Activated B cell treated with CpG ODN at 0.5 μM for 24 hours (primary cell): ENCODE results near the gene SCP2. TPM values are rescaled to one million over a fixed set of nuclear protein-coding genes. Genes with fewer than 3 reads are reported as not detected.

Experiments used
- ATAC-seq: fragments of 200-7000 bp; cut with Tn5 transposase; one replicate; pipeline ENCODE4 v1.10.0; 2021; ENCODE audit warnings: low read depth, mild to moderate bottlenecking, moderate library complexity
- CTCF ChIA-PET: fragments of 350-600 bp; sonication (Branson Sonifier 250); formaldehyde crosslinking; loops from one replicate; lab custom pipeline; 2021; ENCODE audit warnings: antibody characterized with exemption; lab: Charles Lee
- POLR2A ChIA-PET: fragments of 350-600 bp; sonication (Branson Sonifier 250); formaldehyde crosslinking; loops from one replicate; lab custom pipeline; 2021; ENCODE audit warnings: antibody characterized with exemption; lab: Charles Lee
- DNase-seq: peaks from one replicate; pipeline ENCODE4 v3.0.0; 2022
- H3K27ac Mint-ChIP-seq: one replicate; pipeline ENCODE4 v1.8.0; 2020; ENCODE audit warnings: mixed read lengths
- H3K27me3 Mint-ChIP-seq: one replicate; pipeline ENCODE4 v1.8.0; 2021; ENCODE audit warnings: mixed read lengths
- H3K36me3 Mint-ChIP-seq: one replicate; pipeline ENCODE4 v1.8.0; 2021; ENCODE audit warnings: low read depth, mixed read lengths
- H3K4me1 Mint-ChIP-seq: one replicate; pipeline ENCODE4 v1.8.0; 2021; ENCODE audit warnings: mixed read lengths
- H3K4me3 Mint-ChIP-seq: one replicate; pipeline ENCODE4 v1.8.0; 2020; ENCODE audit warnings: mild to moderate bottlenecking, mixed read lengths
- H3K9me3 Mint-ChIP-seq: one replicate; pipeline ENCODE4 v1.8.0; 2020; ENCODE audit warnings: mixed read lengths
- intact Hi-C: fragments of 100-400 bp; cut with micrococcal nuclease; formaldehyde crosslinking; loops from one replicate; pipeline ENCODE4 v1.15.1; 2024
- total RNA-seq: library from RNA; stranded (reverse); gene quantifications from 2 replicates; pipeline ENCODE4 v1.2.3, GENCODE V29; 2022
- TF ChIP-seq, protein P1 (sequence below): fragments of 200-600 bp; IDR thresholded peaks from one replicate; pipeline ENCODE4 v1.8.0; 2022; ENCODE audit warnings: antibody characterized with exemption, mild to moderate bottlenecking

The SCP2 gene
- total RNA-seq, 1 donor from 2014 or later = 72.2 TPM

GRCh38 chr1:53066488-53066887 lies 139.4 kb downstream of the SCP2 start:
- CTCF ChIA-PET = interaction anchor here (0.6 kb wide), 1 partner anchor 1203 kb away, joined by 4 read pairs; no protein-coding TSS in a partner anchor
- TF ChIP-seq, protein P1, sequence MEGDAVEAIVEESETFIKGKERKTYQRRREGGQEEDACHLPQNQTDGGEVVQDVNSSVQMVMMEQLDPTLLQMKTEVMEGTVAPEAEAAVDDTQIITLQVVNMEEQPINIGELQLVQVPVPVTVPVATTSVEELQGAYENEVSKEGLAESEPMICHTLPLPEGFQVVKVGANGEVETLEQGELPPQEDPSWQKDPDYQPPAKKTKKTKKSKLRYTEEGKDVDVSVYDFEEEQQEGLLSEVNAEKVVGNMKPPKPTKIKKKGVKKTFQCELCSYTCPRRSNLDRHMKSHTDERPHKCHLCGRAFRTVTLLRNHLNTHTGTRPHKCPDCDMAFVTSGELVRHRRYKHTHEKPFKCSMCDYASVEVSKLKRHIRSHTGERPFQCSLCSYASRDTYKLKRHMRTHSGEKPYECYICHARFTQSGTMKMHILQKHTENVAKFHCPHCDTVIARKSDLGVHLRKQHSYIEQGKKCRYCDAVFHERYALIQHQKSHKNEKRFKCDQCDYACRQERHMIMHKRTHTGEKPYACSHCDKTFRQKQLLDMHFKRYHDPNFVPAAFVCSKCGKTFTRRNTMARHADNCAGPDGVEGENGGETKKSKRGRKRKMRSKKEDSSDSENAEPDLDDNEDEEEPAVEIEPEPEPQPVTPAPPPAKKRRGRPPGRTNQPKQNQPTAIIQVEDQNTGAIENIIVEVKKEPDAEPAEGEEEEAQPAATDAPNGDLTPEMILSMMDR = no peak
- H3K36me3 Mint-ChIP-seq = no peaks in the 10 kb centered on the region
- H3K9me3 Mint-ChIP-seq = no peaks in the 10 kb centered on the region
- DNase-seq (no peak), ATAC-seq (no peak)
- H3K27ac Mint-ChIP-seq = no peak overlapping the region
- intact Hi-C loops = no loop called here
- peaks cover 5% of the 10 kb centered on the region for H3K4me1 Mint-ChIP-seq
- POLR2A ChIA-PET = no interaction called here
- H3K4me3 Mint-ChIP-seq = no peak overlapping the region
- H3K27me3 Mint-ChIP-seq = peaks cover 26% of the 10 kb centered on the region

DNA sequence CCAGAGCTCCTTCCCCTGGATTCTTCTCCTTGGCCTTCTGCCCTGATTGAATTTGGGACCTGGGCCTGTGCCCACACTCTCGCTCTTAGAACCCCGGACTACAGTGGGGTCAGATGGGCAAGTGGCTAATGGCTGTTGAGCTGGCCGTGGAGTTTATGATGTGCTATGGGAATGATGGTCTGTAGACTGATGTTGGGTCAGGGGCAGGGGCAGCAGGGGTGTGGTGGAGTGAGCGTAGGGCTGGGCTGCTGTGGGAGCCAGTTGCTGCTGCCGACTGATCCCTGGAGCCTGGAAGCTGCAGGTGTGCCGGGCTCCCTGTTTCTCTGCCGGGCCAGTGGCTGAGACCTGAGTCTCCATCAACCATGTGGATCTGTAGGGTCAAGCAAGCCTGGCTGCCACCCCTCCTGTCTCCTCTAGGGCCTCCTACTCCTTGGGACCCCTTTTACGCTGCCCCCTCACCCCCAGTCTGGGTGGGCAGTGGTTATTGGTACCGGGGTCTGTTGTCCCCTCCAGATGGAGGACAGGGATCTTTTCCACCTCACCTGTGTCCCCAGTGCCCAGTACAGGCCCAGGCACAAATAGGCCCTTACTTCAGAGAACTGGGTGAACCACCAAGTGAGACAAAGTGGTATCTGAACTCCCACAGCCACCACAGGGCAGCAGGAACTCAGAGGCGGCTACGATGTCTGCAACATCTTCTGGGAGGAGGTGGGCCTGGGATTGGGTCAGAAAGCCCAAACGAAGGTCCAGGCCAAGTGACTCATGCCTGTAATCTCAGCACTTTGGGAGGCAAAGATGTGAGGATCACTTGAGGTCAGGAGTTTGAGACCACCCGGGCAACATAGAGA lies 140.0 kb downstream of the SCP2 start:
- POLR2A ChIA-PET = no interaction called here
- intact Hi-C loops = no loop called here

DNA sequence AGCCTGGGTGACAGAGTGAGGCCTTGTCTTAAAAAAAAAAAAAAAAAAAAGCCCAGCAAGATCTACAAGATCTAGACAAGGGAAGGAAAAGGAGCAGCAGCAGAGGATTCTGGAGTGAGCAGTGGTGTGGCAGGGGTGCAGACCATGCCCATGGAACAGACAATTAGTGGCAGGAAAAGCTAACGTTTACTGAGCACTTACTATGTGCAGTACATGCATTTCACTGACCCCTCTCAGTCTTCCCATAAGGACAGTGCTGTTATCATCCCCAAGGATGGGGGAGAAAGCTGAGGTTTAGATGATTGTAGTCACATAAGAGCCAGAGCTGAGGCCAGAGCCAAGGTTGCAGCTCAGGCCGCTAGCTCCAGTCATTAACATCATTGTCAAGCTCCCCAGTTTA lies 140.8 kb downstream of the SCP2 start:
- CTCF ChIA-PET = no interaction called here
- peak; percentile 2 for DNase-seq
- intact Hi-C loops = no loop called here
- Mint-ChIP-seq H3K27me3 (peaks cover 22% of the 10 kb centered on the region), H3K4me1 (peaks cover 4% of the 10 kb centered on the region), H3K9me3 (no peaks in the 10 kb centered on the region), H3K27ac (no peak overlapping the region), H3K4me3 (no peak overlapping the region), H3K36me3 (no peaks in the 10 kb centered on the region)
- ATAC-seq = no peak
- POLR2A ChIA-PET = no interaction called here
- TF ChIP-seq, protein P1 = no peak

More for the DNA sequence above, 140.0 kb downstream of the SCP2 start:
- no peak overlapping the region for H3K27ac Mint-ChIP-seq
- no peak overlapping the region for H3K4me3 Mint-ChIP-seq
- DNase-seq (no peak), ATAC-seq (no peak)
- H3K4me1 Mint-ChIP-seq = peaks cover 5% of the 10 kb centered on the region
- H3K27me3 Mint-ChIP-seq = peaks cover 24% of the 10 kb centered on the region
- no peaks in the 10 kb centered on the region for H3K36me3 Mint-ChIP-seq
- CTCF ChIA-PET = interaction anchor here (0.6 kb wide), 1 partner anchor 1204 kb away, joined by 4 read pairs; no protein-coding TSS in a partner anchor
- H3K9me3 Mint-ChIP-seq = no peaks in the 10 kb centered on the region
- TF ChIP-seq, protein P1 = no peak

DNA sequence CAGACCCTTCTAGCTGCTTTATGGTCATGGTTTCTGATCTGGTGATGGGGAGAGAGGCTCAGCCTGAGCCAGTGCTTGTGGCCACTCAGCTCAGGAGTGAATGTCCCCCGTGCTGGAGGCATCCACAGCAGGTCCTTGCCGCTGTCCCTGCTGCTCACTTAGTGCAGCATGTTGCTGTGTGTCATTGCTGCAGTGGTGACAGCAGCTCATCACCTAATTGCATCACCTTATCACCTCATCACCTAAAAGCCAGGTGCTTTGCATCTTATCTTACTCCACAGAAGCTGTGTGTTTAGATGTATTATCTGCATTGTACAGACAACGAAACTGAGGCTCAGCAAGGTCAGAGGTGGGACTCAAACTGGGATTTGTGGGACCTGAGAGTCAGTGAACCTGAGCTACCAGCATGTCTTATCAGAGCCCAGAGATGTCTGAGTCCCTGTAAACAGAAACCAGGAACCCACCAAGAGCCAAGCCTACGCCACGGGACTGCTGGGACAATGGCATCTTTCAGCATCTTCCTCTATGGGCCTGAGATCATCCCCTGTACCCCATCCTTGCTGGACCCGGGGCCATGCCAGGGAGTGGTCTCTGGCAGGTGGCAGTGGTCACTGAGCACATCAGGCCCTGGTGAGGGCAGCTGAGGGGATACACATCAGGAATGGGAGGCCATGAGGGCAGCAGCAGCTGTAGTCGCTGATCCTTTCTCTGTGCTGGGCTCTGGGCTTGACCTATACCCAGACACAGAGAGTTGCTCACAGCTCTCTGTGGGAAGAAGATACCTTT lies 141.4 kb downstream of the SCP2 start:
- CTCF ChIA-PET = no interaction called here
- peaks cover 16% of the 10 kb centered on the region for H3K27me3 Mint-ChIP-seq
- DNase-seq (peak; percentile 9), ATAC-seq (no peak)
- no peaks in the 10 kb centered on the region for H3K36me3 Mint-ChIP-seq
- POLR2A ChIA-PET = no interaction called here
- no peaks in the 10 kb centered on the region for H3K4me1 Mint-ChIP-seq
- TF ChIP-seq, protein P1 = no peak
- H3K4me3 Mint-ChIP-seq = no peak overlapping the region
- no peaks in the 10 kb centered on the region for H3K9me3 Mint-ChIP-seq
- H3K27ac Mint-ChIP-seq = no peak overlapping the region
- intact Hi-C loops = no loop called here

GRCh38 chr1:53069265-53069662 lies 142.2 kb downstream of the SCP2 start:
- Mint-ChIP-seq H3K4me1 (no peaks in the 10 kb centered on the region), H3K36me3 (no peaks in the 10 kb centered on the region), H3K4me3 (no peak overlapping the region), H3K27ac (no peak overlapping the region), H3K9me3 (no peaks in the 10 kb centered on the region), H3K27me3 (peaks cover 8% of the 10 kb centered on the region)
- ChIA-PET CTCF (no interaction called here), POLR2A (no interaction called here)
- intact Hi-C loops = no loop called here
- TF ChIP-seq, protein P1 = no peak
- DNase-seq (peak; percentile 4), ATAC-seq (no peak)
